ENCODE measurements around the gene CTXND1. TPM values are rescaled to one million over a fixed set of nuclear protein-coding genes. Genes with fewer than 3 reads are reported as not detected.

Gene CTXND1
- total RNA-seq, 1 experiment from 2014 or later: not detected

DNA sequence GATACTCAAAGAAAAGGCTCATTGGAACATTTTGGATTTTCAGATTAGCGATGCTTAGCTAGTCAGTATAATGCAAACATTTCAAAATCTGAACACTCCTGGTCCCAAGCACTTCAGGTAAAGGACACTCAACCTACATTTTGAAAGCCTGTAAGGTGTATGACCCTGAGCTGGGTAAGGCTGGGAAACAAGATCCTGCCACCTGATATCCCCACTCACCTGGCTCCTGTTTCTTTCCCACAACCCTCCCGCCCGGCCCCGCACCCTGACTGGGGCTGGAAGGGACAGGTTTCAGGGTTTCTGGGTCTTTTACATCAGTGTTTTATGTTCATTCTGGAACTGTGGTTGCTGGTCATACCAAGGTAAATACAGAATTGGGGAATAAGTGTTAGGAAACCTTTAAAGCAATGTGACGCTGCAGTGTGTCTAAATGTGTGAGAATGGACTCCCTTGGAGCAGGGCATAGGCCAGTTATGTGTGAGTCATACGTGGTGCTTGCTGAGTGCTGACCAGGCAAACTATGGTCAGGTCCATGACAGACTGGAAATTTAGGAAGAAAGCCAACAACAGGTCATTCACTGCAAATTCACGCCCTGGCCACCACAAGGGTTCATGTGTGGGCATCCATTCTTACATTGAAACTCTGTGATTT, 22.9 kb downstream of the CTXND1 start:
- peaks cover 20% of the 10 kb centered on the region for H3K27me3 Mint-ChIP-seq (ENCODE audit: insufficient read depth, unreplicated experiment)

DNA sequence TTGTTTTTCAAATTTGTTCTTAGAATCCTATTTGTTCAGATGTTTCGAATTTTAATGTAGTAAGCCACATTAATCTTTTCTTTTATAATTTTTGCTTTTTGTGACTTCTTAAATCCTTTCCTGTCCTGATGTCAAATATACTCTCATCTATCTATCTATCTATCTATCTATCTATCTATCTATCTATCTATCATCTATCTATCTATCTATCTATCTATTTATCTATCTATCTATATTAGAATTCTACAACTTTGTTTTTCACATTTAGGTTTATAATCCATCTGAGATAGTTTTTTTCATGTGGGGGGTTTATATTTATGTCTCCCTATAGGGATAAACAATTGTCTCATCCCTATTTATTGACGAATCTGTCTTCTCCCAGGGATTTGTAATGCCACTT, 32.1 kb downstream of the CTXND1 start:
- no peak overlapping the region for H3K4me3 Mint-ChIP-seq (ENCODE audit: unreplicated experiment)
- H3K9me3 Mint-ChIP-seq (ENCODE audit: unreplicated experiment): no peaks in the 10 kb centered on the region
- intact Hi-C loops (cut with micrococcal nuclease): no loop called here
- no peaks in the 10 kb centered on the region for H3K27me3 Mint-ChIP-seq (ENCODE audit: insufficient read depth, unreplicated experiment)
- no peaks in the 10 kb centered on the region for H3K4me1 Mint-ChIP-seq (ENCODE audit: insufficient read depth, unreplicated experiment)
- DNase-seq (ENCODE audit: unreplicated experiment): no peak
- POLR2A ChIA-PET: interaction anchor here (0.6 kb wide), 1 partner anchor 871 kb away, joined by 4 read pairs; no protein-coding TSS in a partner anchor
- no TSS peak for BruUV-seq (replicated peaks)
- no peak overlapping the region for H3K27ac Mint-ChIP-seq (ENCODE audit: low read depth, unreplicated experiment)
- CTCF ChIA-PET: no interaction called here
- TF ChIP-seq, protein P1, sequence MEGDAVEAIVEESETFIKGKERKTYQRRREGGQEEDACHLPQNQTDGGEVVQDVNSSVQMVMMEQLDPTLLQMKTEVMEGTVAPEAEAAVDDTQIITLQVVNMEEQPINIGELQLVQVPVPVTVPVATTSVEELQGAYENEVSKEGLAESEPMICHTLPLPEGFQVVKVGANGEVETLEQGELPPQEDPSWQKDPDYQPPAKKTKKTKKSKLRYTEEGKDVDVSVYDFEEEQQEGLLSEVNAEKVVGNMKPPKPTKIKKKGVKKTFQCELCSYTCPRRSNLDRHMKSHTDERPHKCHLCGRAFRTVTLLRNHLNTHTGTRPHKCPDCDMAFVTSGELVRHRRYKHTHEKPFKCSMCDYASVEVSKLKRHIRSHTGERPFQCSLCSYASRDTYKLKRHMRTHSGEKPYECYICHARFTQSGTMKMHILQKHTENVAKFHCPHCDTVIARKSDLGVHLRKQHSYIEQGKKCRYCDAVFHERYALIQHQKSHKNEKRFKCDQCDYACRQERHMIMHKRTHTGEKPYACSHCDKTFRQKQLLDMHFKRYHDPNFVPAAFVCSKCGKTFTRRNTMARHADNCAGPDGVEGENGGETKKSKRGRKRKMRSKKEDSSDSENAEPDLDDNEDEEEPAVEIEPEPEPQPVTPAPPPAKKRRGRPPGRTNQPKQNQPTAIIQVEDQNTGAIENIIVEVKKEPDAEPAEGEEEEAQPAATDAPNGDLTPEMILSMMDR (IDR thresholded peaks at IDR 0.05; ENCODE audit: unreplicated experiment): no peak
- no peaks in the 10 kb centered on the region for H3K36me3 Mint-ChIP-seq (ENCODE audit: insufficient read depth, unreplicated experiment)

More for the DNA sequence above, 22.9 kb downstream of the CTXND1 start:
- no peak overlapping the region for H3K4me3 Mint-ChIP-seq (ENCODE audit: unreplicated experiment)
- BruUV-seq (replicated peaks): no TSS peak
- TF ChIP-seq, protein P1 (IDR thresholded peaks at IDR 0.05; ENCODE audit: unreplicated experiment): no peak
- intact Hi-C loops (cut with micrococcal nuclease): no loop called here
- ChIA-PET CTCF (interaction anchor here (1.9 kb wide), 1 partner anchor 12 kb away, joined by 6 read pairs; no protein-coding TSS in a partner anchor), POLR2A (interaction anchor here (1.2 kb wide), 1 partner anchor 11 kb away, joined by 3 read pairs; no protein-coding TSS in a partner anchor)
- no peak overlapping the region for H3K27ac Mint-ChIP-seq (ENCODE audit: low read depth, unreplicated experiment)
- peak; percentile 64 for DNase-seq (ENCODE audit: unreplicated experiment)
- H3K36me3 Mint-ChIP-seq (ENCODE audit: insufficient read depth, unreplicated experiment): no peaks in the 10 kb centered on the region
- H3K9me3 Mint-ChIP-seq (ENCODE audit: unreplicated experiment): no peaks in the 10 kb centered on the region
- no peaks in the 10 kb centered on the region for H3K4me1 Mint-ChIP-seq (ENCODE audit: insufficient read depth, unreplicated experiment)

DNA sequence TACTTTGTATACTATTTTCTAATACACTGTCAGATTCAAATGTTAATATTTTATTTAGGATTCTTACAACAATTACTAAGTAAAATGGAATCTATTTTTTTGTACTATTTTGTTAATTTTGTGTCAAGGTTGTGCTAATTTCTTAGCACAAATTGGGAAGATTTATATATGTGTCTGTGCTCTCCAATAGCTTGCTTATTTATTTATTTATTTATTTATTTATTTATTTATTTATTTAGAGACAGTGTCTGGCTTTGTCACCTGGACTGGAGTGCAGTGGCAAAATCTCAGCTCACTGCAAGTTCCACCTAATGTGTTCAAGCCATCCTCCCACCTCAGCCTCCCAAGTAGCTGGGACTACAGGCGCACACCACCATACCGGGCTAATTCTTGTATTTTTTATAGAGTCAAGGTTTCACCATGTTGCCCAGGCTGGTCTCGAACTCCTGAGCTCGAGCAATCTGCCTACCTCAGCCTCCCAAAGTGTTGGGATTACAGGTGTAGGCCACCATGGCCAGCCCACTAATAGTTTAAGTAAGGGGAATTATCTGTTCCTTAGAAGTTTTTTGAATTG, 34.6 kb downstream of the CTXND1 start:
- intact Hi-C loops (cut with micrococcal nuclease): no loop called here
- ChIA-PET POLR2A (interaction anchor here (0.7 to 0.8 kb wide), 2 partner anchors 11 to 14 kb away, joined by 3 read pairs; no protein-coding TSS in a partner anchor), CTCF (interaction anchor here (0.7 to 0.8 kb wide), 2 partner anchors 14 to 175 kb away, joined by 3 read pairs; no protein-coding TSS in a partner anchor)
- no peak for DNase-seq (ENCODE audit: unreplicated experiment)
- Mint-ChIP-seq H3K9me3 (ENCODE audit: unreplicated experiment) (peaks cover 12% of the 10 kb centered on the region), H3K36me3 (ENCODE audit: insufficient read depth, unreplicated experiment) (no peaks in the 10 kb centered on the region), H3K4me3 (ENCODE audit: unreplicated experiment) (no peak overlapping the region), H3K4me1 (ENCODE audit: insufficient read depth, unreplicated experiment) (peaks cover under 1% of the 10 kb centered on the region), H3K27me3 (ENCODE audit: insufficient read depth, unreplicated experiment) (no peaks in the 10 kb centered on the region), H3K27ac (ENCODE audit: low read depth, unreplicated experiment) (no peak overlapping the region)
- TF ChIP-seq, protein P1 (IDR thresholded peaks at IDR 0.05; ENCODE audit: unreplicated experiment): no peak
- no TSS peak for BruUV-seq (replicated peaks)

DNA sequence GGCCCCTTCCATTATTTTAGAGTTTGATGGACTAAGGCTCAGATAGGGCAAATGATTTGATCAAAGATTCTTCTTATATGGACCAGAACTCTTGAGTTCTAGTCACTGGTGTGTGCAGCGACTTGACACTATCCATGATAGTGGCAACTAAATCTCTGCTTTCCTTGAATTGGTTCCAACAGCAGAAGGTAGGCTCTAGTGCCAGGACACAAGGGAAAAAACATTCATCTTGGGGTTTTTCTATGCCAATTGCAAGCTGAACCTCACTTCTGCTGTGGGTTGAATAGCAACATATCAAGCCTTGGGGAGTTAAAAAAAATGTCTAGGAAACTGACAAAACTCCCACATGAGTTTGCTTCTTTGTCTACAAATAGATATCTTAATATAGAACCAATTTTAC, 35.1 kb downstream of the CTXND1 start:
- H3K4me3 Mint-ChIP-seq (ENCODE audit: unreplicated experiment): no peak overlapping the region
- H3K27ac Mint-ChIP-seq (ENCODE audit: low read depth, unreplicated experiment): no peak overlapping the region

More for the DNA sequence above, 35.1 kb downstream of the CTXND1 start:
- BruUV-seq (replicated peaks): no TSS peak
- intact Hi-C loops (cut with micrococcal nuclease): no loop called here
- Mint-ChIP-seq H3K27me3 (ENCODE audit: insufficient read depth, unreplicated experiment) (no peaks in the 10 kb centered on the region), H3K36me3 (ENCODE audit: insufficient read depth, unreplicated experiment) (no peaks in the 10 kb centered on the region), H3K4me1 (ENCODE audit: insufficient read depth, unreplicated experiment) (peaks cover 6% of the 10 kb centered on the region), H3K9me3 (ENCODE audit: unreplicated experiment) (peaks cover 12% of the 10 kb centered on the region)
- CTCF ChIA-PET: interaction anchor here (0.6 kb wide), 1 partner anchor 50 kb away, joined by 3 read pairs; no protein-coding TSS in a partner anchor
- POLR2A ChIA-PET: interaction anchor here (0.7 kb wide), 1 partner anchor 14 kb away, joined by 3 read pairs; no protein-coding TSS in a partner anchor
- TF ChIP-seq, protein P1 (IDR thresholded peaks at IDR 0.05; ENCODE audit: unreplicated experiment): no peak
- no peak for DNase-seq (ENCODE audit: unreplicated experiment)
